Measurements from ENCODE around the gene GNAI1.

DNA sequence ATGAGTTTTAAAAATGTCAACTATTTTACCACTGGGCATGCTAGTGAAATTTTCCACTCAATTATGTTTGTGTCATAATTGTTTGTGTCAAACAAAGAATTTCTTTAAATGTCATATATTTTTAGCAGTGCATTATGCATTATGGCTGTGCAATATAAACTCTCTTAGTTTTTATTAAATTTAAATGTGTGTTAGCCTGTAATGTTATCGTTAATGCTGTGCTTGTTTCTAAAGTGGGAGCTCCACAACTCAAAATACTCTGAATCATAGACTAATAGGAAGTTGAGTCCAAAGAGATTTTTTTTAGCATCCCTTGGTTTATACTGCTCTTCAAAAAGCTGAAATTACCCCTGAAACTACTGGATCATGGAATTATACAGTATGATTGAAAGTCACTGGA, 26.8 kb downstream of the GNAI1 start:
- TF ChIP-seq POLR2A (IDR thresholded peaks at IDR 0.05) = no peak
- TF ChIP-seq, protein P1, sequence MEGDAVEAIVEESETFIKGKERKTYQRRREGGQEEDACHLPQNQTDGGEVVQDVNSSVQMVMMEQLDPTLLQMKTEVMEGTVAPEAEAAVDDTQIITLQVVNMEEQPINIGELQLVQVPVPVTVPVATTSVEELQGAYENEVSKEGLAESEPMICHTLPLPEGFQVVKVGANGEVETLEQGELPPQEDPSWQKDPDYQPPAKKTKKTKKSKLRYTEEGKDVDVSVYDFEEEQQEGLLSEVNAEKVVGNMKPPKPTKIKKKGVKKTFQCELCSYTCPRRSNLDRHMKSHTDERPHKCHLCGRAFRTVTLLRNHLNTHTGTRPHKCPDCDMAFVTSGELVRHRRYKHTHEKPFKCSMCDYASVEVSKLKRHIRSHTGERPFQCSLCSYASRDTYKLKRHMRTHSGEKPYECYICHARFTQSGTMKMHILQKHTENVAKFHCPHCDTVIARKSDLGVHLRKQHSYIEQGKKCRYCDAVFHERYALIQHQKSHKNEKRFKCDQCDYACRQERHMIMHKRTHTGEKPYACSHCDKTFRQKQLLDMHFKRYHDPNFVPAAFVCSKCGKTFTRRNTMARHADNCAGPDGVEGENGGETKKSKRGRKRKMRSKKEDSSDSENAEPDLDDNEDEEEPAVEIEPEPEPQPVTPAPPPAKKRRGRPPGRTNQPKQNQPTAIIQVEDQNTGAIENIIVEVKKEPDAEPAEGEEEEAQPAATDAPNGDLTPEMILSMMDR (IDR thresholded peaks at IDR 0.05) = no peak
